Right cardiac atrium (tissue), 5 donors: Measurements from ENCODE around the gene COA5. TPM values are rescaled to one million over a fixed set of nuclear protein-coding genes. Genes with fewer than 3 reads are reported as not detected.

Source experiments
- ATAC-seq, 2 donors: fragments of 200-7000 bp; cut with Tn5 transposase; one replicate each; pipeline versions ENCODE4 v1.8.0 to v1.9.1; 2020; ENCODE audit warnings: moderate library complexity in 2 of 2, mild to moderate bottlenecking in 1 of 2
- DNase-seq, 3 donors: peaks; one replicate each; pipeline ENCODE4 v3.0.0-alpha.2; 2020
- H3K27ac ChIP-seq: one replicate; pipeline ENCODE4 v1.5.1; 2013; ENCODE audit warnings: mild to moderate bottlenecking, low read length, control low read depth, moderate library complexity
- H3K27me3 ChIP-seq: one replicate; pipeline ENCODE4 v1.6.1; 2013; ENCODE audit not compliant: control insufficient read depth, insufficient read depth
- H3K4me1 ChIP-seq: one replicate; pipeline ENCODE4 v1.6.1; 2013; ENCODE audit warnings: low read length; ENCODE audit not compliant: control insufficient read depth, insufficient read depth
- H3K4me3 ChIP-seq: one replicate; pipeline ENCODE4 v1.5.1; 2013; ENCODE audit warnings: low read length, control low read depth
- H3K9me3 ChIP-seq: one replicate; pipeline ENCODE4 v1.6.1; 2013; ENCODE audit warnings: low read length; ENCODE audit not compliant: control insufficient read depth
- WGBS: extraction: QIAGEN DNeasy Blood & Tissue Kit; methylation state at CpG from one replicate; pipeline ENCODE4 v1.1.7; 2013; 5-methylcytosine and 5-hydroxymethylcytosine counted together
- intact Hi-C, 4 donors: fragments of 100-400 bp; cut with DNase I; formaldehyde crosslinking; loops; one replicate each; pipeline versions ENCODE4 v1.11.0 to v1.14.0; 2022 to 2023
- polyA plus RNA-seq: library from polyadenylated mRNA; stranded (reverse); fragments of 200-250 nt; gene quantifications from one replicate; pipeline ENCODE4 v1.2.3, GENCODE V29; 2013
- total RNA-seq, 4 donors: library from RNA; stranded (reverse); fragmentation: NEBNext Ultra II Directional; extraction: Animal tissue kit (Norgen Biotek cat#: 25700); gene quantifications; one replicate each; pipeline ENCODE4 v1.2.1, GENCODE V29; 2021
- donor health status: healthy with polysubstance abuse.
- donor health status: DM: no; HTN: yes; CAD: no.
- donor health status: DM: no; HTN: no; CAD: no.
- donor health status: DM: no; HTN: yes; CAD: no; lungs with severe emphysema.
- donor health status: DM: yes; HTN: yes; CAD: no.

Gene COA5
- total and polyA plus RNA-seq, 5 donors, result 24.8 to 37.4 (median 30.3) TPM

DNA sequence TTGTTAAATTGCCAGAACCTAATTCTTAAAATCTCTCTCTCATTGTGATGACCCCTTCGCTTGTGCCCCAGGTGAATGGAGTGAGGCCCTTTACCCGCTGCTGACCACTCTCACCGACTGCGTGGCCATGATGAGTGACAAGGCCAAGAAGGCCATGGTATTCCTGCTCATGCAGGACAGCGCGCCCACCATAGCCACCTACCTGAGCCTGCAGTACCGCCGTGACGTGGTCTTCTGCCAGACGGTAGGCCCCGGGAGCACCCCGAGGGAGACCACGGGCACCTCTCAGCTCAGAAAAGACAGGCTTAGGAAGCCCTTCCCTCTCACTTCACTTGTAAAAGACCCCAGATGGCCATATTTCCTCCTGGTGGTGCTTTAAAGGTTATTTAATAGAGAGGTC is 44.9 kb downstream of the COA5 start:
- H3K4me1 ChIP-seq, result peaks cover 13% of the 10 kb centered on the region
- intact Hi-C loops, result loop anchor here in 1 of 4 donors (10.0 kb wide), 1 partner anchor 119 kb away; the partner anchor contains the start of gene INPP4A
- WGBS, result 98% methylated on average over 13 of the region's 13 CpGs

DNA sequence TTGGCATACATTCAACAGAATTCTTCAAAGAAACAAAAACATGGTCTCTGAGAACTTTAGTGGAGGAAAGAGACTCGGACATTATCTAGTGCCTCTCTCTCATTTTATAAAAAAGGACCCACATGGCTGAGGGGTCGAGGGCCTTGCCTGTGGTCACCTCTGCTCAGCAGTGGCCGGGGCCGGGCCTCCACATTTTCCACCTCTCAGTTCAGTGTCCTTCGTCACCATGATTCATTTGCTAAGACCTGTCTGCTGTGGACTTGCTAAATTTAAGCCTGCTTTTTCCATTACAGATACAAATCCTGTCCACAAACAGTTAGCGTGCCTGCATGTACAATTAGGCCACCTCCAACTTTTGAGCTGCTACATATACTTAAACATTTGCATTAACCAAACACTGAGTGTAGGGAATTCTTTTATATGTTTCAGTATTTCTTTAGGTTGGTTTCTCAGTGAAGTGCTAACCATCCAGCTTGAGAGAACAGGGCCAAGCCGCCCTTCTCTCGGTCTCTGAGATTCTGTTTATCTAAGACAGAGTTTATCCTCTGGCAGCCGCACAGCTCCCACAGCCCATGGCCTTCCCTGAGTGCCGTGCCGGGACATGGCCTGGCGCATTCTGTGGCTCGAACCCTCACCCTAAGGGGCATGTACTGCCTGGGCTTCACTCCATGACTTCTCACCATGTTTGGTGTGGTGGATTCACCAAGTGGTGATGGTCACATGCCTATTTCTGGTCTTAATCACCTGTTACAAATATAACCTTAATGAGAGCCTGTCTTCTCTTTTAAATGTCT is 46.2 kb downstream of the COA5 start:
- ATAC-seq (peak; percentile 36 to 58), DNase-seq (no peak)
- peak overlapping the region; percentile 59 for H3K27ac ChIP-seq
- H3K4me1 ChIP-seq, result peaks cover 13% of the 10 kb centered on the region
- 61% methylated on average over 13 of the region's 13 CpGs for WGBS
- no peaks in the 10 kb centered on the region for H3K27me3 ChIP-seq
- no peak overlapping the region for H3K4me3 ChIP-seq
- intact Hi-C loops, result loop anchor here in 1 of 4 donors (10.0 kb wide), 1 partner anchor 117 kb away; the partner anchor contains the start of gene INPP4A
- H3K9me3 ChIP-seq, result no peaks in the 10 kb centered on the region

More for the DNA sequence above, 44.9 kb downstream of the COA5 start:
- Histone ChIP-seq H3K9me3 (no peaks in the 10 kb centered on the region), H3K4me3 (no peak overlapping the region), H3K27ac (no peak overlapping the region), H3K27me3 (no peaks in the 10 kb centered on the region)
- no peak for ATAC-seq
- no peak for DNase-seq

DNA sequence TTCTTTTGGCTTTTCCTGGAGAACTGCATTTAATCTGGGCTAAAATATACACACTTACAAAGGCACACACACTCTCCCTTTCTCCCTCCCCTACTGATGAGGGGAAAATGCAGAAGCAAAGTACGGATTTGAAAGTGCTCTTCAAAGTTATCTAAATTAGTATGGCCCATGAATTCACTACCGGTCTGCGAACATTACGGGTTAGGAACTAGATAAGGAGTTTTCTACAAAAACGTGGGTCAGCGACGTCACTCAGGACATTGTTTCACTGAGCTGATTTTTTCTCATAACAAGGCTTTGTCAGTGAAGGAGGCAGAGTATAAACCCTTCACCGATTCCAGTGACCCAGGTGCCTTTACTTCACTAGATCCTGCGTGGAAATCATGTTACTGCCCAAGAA is 47.3 kb downstream of the COA5 start:
- DNase-seq (no peak), ATAC-seq (no peak)
- intact Hi-C loops, result loop anchor here in 1 of 4 donors (10.0 kb wide), 1 partner anchor 116 kb away; the partner anchor contains the start of gene INPP4A
- Histone ChIP-seq H3K27ac (no peak overlapping the region), H3K4me3 (no peak overlapping the region), H3K4me1 (peaks cover 13% of the 10 kb centered on the region), H3K9me3 (no peaks in the 10 kb centered on the region), H3K27me3 (no peaks in the 10 kb centered on the region)
- WGBS, result 85% methylated on average over 9 of the region's 9 CpGs

DNA sequence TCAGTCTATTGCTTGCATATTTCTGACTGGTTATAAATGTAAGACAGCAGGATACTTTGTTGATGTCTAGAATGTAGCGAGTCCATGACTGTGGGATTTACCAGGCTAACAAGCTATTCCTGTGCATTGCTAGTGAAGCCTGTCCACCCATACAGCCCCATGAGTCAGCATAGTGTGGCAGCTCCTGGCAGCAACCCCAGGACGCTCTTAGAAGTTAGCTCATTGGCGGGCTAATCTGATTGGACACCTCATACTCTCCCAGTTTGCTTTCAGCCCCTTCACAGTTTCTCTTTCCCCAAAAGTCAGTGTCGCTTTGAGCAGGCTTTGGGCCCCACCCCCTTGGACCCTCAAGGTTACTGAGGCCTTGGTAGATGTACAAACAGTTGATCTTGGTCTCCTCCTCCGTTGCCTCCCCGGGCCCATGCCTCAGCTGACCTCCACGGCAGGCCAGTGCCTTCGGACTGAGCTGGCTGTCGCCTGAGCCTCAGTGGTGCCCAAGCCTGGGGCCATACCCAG is 48.0 kb downstream of the COA5 start:
- H3K27ac ChIP-seq, result no peak overlapping the region
- peaks cover 13% of the 10 kb centered on the region for H3K4me1 ChIP-seq
- H3K9me3 ChIP-seq, result no peaks in the 10 kb centered on the region
- intact Hi-C loops, result loop anchor here in 1 of 4 donors (10.0 kb wide), 1 partner anchor 116 kb away; the partner anchor contains the start of gene INPP4A
- H3K4me3 ChIP-seq, result no peak overlapping the region
- peak; percentile 82 to 87 for ATAC-seq
- H3K27me3 ChIP-seq, result no peaks in the 10 kb centered on the region
- DNase-seq, result peak; percentile 47 to 76 (median 74)
- 83% methylated on average over 9 of the region's 9 CpGs for WGBS

DNA sequence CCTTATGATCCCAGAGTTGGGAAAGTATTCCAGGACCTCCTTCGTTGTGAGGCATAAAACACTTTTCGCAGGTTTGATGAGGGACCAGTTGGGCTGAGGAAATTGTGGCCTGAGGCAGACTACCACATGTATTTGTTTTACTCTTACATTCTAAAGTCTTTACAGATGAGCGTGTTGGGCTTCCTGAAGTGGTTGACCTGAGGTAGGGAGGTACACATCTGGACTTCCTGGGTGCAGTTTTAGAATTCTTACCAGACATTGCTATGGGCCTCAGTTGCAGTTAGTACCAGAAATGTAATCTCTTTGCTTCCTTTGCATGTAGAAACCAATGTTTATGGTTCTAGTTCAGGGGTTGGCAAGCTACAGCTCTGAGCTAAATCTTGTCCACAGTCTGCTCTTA is 48.7 kb downstream of the COA5 start:
- Histone ChIP-seq H3K9me3 (no peaks in the 10 kb centered on the region), H3K27ac (no peak overlapping the region), H3K4me1 (peaks cover 13% of the 10 kb centered on the region), H3K4me3 (no peak overlapping the region), H3K27me3 (no peaks in the 10 kb centered on the region)
- intact Hi-C loops, result no loop called here
- WGBS, result 94% methylated on average over 3 of the region's 3 CpGs
- ATAC-seq (no peak), DNase-seq (no peak)

DNA sequence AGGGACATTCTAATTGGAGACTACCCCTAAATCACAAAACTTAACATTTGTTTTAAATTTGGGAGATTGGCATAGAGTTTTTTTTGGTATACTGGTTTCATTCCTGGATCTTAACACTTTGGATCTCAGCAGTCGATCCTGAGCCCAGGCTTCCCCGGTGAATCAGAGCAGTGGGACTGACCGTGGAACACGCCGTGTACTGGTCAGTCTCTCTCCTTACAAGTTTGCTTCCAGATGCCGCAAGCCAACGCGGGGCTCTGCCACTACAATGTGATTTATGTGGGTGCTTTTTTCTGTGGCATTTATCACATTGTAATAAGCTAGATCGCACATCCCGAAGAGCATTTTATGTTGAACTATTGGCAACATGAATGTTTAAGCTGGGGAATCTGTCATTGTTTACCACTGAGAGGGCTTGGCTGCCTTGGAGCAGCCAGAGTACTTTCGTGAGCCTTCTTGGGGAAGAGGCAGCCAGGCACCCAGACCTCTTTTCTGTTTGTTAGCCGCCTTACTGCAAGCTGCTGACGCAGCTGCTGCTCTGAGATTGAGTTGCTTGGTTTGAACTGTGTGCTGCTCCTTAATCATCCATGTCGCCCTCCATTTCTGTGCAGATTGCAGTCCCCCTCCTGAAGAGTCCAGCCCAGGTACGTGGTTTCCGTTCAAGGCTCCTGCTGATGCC is 49.3 kb downstream of the COA5 start:
- intact Hi-C loops, result no loop called here
- H3K27ac ChIP-seq, result no peak overlapping the region
- no peaks in the 10 kb centered on the region for H3K9me3 ChIP-seq
- 98% methylated on average over 16 of the region's 16 CpGs for WGBS
- no peak overlapping the region for H3K4me3 ChIP-seq
- peaks cover 13% of the 10 kb centered on the region for H3K4me1 ChIP-seq
- H3K27me3 ChIP-seq, result no peaks in the 10 kb centered on the region
- DNase-seq, result no peak
- ATAC-seq, result no peak

DNA sequence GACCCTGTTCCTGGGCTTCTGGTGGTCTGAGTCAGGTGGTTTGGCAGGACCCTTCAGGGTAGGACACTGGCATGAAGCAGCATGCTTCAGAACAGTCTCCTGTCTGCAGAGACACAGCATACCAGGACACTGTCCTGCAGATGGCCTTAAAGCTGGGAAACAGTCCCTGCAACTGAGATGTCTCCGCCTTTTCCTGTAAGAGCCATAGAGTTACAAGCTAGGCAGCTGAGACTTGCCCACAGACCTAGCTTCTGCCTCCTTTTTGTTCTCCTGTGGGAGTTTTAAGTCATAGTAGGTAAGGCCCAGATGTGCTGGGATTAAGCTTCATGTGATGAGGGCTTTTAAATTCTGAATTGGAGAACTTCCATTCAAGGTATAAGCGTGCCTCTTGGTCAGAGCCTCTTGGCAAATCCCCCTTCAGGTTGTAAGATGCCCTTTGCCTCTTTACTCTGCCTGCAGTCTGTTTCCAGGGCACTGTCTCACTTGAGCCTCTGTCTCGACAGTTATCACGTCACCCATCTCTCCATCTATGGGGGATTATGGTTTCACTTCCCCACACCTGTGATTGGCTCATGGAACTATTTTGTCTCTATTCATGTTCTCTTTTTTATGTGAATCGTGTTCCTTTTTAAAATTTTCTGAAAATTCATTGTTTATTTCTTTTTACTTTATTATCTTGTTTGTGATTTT is 51.8 kb downstream of the COA5 start:
- peaks cover 3% of the 10 kb centered on the region for H3K4me1 ChIP-seq
- 83% methylated on average over 5 of the region's 5 CpGs for WGBS
- no peak overlapping the region for H3K27ac ChIP-seq
- intact Hi-C loops, result no loop called here
- H3K27me3 ChIP-seq, result no peaks in the 10 kb centered on the region
- DNase-seq, result no peak
- no peak overlapping the region for H3K4me3 ChIP-seq
- ATAC-seq, result no peak
- no peaks in the 10 kb centered on the region for H3K9me3 ChIP-seq

DNA sequence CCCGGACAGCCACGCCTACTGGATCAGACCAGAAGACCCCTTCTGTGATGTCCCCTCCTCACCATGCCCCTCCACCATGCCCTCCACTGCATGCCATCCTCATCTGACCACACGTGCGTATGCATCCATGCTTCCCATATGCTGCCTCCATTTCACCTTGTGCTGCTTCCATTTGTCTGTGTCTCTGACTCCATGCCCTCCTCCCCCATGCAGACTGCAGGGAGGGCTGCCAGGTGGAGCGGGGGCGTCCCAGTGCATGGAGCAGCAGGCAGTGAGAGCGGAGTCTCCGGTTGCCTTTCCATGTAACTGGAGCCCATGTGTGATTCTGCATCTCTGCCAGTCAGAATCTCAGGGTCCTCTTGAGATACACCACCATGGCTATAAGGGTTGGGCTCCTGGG is 52.6 kb downstream of the COA5 start:
- H3K4me3 ChIP-seq, result no peak overlapping the region
- H3K9me3 ChIP-seq, result no peaks in the 10 kb centered on the region
- peaks cover 3% of the 10 kb centered on the region for H3K4me1 ChIP-seq
- no peak for DNase-seq
- WGBS, result 96% methylated on average over 8 of the region's 8 CpGs
- intact Hi-C loops, result no loop called here
- no peak overlapping the region for H3K27ac ChIP-seq
- ATAC-seq, result no peak
- no peaks in the 10 kb centered on the region for H3K27me3 ChIP-seq

DNA sequence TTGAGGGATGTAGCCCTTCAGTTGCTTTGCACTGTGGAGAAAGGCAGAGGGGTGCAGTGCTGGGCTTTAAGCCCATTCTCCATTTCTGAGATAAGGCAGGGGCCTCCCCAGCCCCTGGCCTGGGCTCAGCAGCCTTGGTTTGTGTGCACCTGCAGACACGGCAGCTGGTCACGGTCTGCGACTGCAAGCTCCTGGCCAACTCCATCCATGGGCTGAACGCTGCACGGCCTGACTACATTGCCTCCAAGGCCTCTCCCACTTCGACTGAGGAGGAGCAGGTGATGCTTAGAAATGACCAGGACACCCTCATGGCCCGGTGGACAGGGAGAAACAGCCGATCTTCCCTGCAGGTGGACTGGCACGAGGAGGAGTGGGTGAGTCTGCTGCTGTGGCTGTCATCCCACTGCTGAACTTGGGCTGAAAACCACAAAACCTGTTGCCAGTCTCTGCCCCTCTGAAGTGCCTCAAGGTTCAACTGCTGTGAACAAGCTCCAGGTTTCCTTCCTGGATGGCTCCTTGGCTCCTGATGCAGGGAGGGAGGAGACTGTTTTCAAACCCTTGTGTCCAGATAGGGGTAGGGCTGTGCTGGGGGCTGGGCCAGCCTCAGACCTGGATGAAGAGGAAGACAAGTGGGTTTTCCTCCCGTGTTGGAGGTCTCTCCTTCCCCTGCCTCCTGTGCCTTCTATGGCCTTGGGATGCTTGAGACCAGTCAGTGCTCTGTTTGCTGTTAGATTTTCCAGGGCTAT is 54.0 kb downstream of the COA5 start:
- Histone ChIP-seq H3K27me3 (no peaks in the 10 kb centered on the region), H3K4me1 (no peaks in the 10 kb centered on the region), H3K4me3 (no peak overlapping the region), H3K27ac (no peak overlapping the region), H3K9me3 (no peaks in the 10 kb centered on the region)
- no peak for DNase-seq
- intact Hi-C loops, result no loop called here
- ATAC-seq, result no peak
- WGBS, result 89% methylated on average over 10 of the region's 10 CpGs

DNA sequence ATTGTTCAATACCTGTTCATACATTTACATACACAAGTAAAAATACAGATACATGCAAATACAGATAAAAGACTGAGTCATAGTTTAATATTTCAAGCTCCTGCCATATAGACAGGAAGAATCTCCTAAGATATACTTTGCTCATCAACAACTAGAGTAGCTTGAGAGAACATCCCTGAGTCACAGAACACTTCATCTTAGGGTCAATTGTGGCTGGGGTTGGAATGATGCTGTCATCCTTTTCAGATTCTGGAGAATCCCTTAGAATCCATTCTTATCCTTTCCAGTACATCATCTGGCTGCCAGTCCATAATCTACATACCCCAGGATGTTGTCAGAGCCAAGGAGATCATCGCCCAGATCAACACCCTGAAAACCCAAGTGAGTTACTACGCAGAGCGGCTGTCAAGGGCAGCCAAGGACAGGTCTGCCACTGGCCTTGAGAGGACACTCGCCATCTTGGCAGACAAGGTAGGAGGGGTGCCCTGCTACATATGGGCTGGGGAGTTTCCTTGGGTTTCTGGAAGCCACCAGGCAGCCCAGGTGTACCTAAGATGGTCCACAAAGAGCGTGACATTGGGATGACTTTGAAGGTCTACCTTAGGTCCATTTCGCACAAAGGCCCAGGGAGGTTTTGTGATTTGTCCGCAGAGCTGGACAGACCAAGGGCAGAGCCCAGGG is 55.7 kb downstream of the COA5 start:
- no peaks in the 10 kb centered on the region for H3K4me1 ChIP-seq
- WGBS, result 97% methylated on average over 7 of the region's 7 CpGs
- ATAC-seq, result no peak
- H3K27ac ChIP-seq, result no peak overlapping the region
- no peak for DNase-seq
- H3K27me3 ChIP-seq, result no peaks in the 10 kb centered on the region
- H3K4me3 ChIP-seq, result no peak overlapping the region
- no peaks in the 10 kb centered on the region for H3K9me3 ChIP-seq
- intact Hi-C loops, result no loop called here
